Measurements from ENCODE around the gene HOXC10. TPM values are rescaled to one million over a fixed set of nuclear protein-coding genes. Genes with fewer than 3 reads are reported as not detected.
A peak's percentile ranks its signal among the peaks of the same experiment; 100 is the strongest.

The HOXC10 gene
- polyA plus RNA-seq, 1 donor (not counting 4 experiments of a cell fraction or from before 2014, with no cell fraction given) = 14.1 TPM

- Histone ChIP-seq H3K27me3 (ENCODE audit: control insufficient read depth, extremely low read depth, insufficient read depth, low read length) (no peaks in the 10 kb centered on the region), H3K4me1 (ENCODE audit: control insufficient read depth, extremely low read depth, insufficient read depth, low read length) (peaks cover 18% of the 10 kb centered on the region), H3K36me3 (ENCODE audit: control insufficient read depth in 2 of 2, extremely low read depth in 1 of 2, insufficient read depth in 2 of 2, low read length in 2 of 2) (peaks cover 2 to 6% of the 10 kb centered on the region in 2 experiments), H3K27ac (ENCODE audit: control insufficient read depth, insufficient read depth, low read length) (no peak overlapping the region), H3K4me3 (ENCODE audit: control insufficient read depth in 2 of 3, extremely low read depth in 1 of 3, insufficient read depth in 2 of 3, low read depth in 1 of 3, low read length in 3 of 3) (no peak overlapping the region), H3K9ac (ENCODE audit: control insufficient read depth, extremely low read depth, insufficient read depth, low read length) (no peak overlapping the region), H3K4me2 (ENCODE audit: control insufficient read depth, extremely low read depth, insufficient read depth, low read depth, low read length) (no peak overlapping the region), H3K79me2 (ENCODE audit: control insufficient read depth, insufficient read depth, low read length) (peaks cover 50% of the 10 kb centered on the region), H4K20me1 (ENCODE audit: control insufficient read depth, extremely low read depth, insufficient read depth, low read length) (no peaks in the 10 kb centered on the region), H3K9me3 (ENCODE audit: control insufficient read depth, low read depth, low read length) (no peaks in the 10 kb centered on the region), H3K9me1 (ENCODE audit: control insufficient read depth, extremely low read depth, insufficient read depth, low read length) (no peaks in the 10 kb centered on the region), H2AFZ (ENCODE audit: control insufficient read depth, low read length) (no peak overlapping the region)
- TF ChIP-seq EZH2 (IDR thresholded peaks at IDR 0.05; ENCODE audit: low read length) (no peak), CTCF (optimal IDR thresholded peaks at IDR 0.05 in 1 of 3, IDR thresholded peaks at IDR 0.05 in 1 of 3, conservative IDR thresholded peaks at IDR 0.05 in 1 of 3; ENCODE audit: extremely low read depth in 1 of 3, insufficient read depth in 2 of 3, low read length in 3 of 3) (no peak)
- FAIRE-seq (no peak), DNase-seq (ENCODE audit: low read depth, low spot score) (no peak)
- dilution Hi-C loops (cut with MboI; ENCODE audit: extremely low pct_ligation_motif_present, low sequenced_read_pairs) = no loop called here
Measured at GRCh38 chr12:54003625-54004024, 18.7 kb downstream of the HOXC10 start.

GRCh38 chr12:54004063-54004840 is 19.3 kb downstream of the HOXC10 start:
- FAIRE-seq = no peak
- Histone ChIP-seq H3K36me3 (ENCODE audit: control insufficient read depth in 2 of 2, extremely low read depth in 1 of 2, insufficient read depth in 2 of 2, low read length in 2 of 2) (peaks cover 2 to 6% of the 10 kb centered on the region in 2 experiments), H3K9me1 (ENCODE audit: control insufficient read depth, extremely low read depth, insufficient read depth, low read length) (no peaks in the 10 kb centered on the region), H4K20me1 (ENCODE audit: control insufficient read depth, extremely low read depth, insufficient read depth, low read length) (no peaks in the 10 kb centered on the region), H3K9me3 (ENCODE audit: control insufficient read depth, low read depth, low read length) (no peaks in the 10 kb centered on the region), H3K9ac (ENCODE audit: control insufficient read depth, extremely low read depth, insufficient read depth, low read length) (no peak overlapping the region), H3K4me2 (ENCODE audit: control insufficient read depth, extremely low read depth, insufficient read depth, low read depth, low read length) (no peak overlapping the region), H3K4me3 (ENCODE audit: control insufficient read depth in 2 of 3, extremely low read depth in 1 of 3, insufficient read depth in 2 of 3, low read depth in 1 of 3, low read length in 3 of 3) (no peak overlapping the region), H3K27ac (ENCODE audit: control insufficient read depth, insufficient read depth, low read length) (no peak overlapping the region), H2AFZ (ENCODE audit: control insufficient read depth, low read length) (no peak overlapping the region), H3K4me1 (ENCODE audit: control insufficient read depth, extremely low read depth, insufficient read depth, low read length) (peaks cover 12% of the 10 kb centered on the region), H3K79me2 (ENCODE audit: control insufficient read depth, insufficient read depth, low read length) (peaks cover 45% of the 10 kb centered on the region), H3K27me3 (ENCODE audit: control insufficient read depth, extremely low read depth, insufficient read depth, low read length) (no peaks in the 10 kb centered on the region)
- peak in 2 of 3 experiments; percentile 9 to 36 for TF ChIP-seq CTCF (optimal IDR thresholded peaks at IDR 0.05 in 1 of 3, IDR thresholded peaks at IDR 0.05 in 1 of 3, conservative IDR thresholded peaks at IDR 0.05 in 1 of 3; ENCODE audit: extremely low read depth in 1 of 3, insufficient read depth in 2 of 3, low read length in 3 of 3)
- no peak for TF ChIP-seq EZH2 (IDR thresholded peaks at IDR 0.05; ENCODE audit: low read length)
- DNase-seq (ENCODE audit: low read depth, low spot score) = no peak
- dilution Hi-C loops (cut with MboI; ENCODE audit: extremely low pct_ligation_motif_present, low sequenced_read_pairs) = no loop called here

Measured in keratinocyte (primary cell).